K562 (cell line): ENCODE data around the gene SPATA19.

Experiments used
- NFIC ChIP-seq: fragments of 450-650 bp; IDR thresholded peaks from 2 replicates; pipeline ENCODE4 v1.6.1; 2017; ENCODE audit warnings: mild to moderate bottlenecking, inconsistent platforms
- RAD21 ChIP-seq, 2 experiments: fragments of 250-450 bp in 1 of 2; fragments of 450-650 bp in 1 of 2; sonication (Bioruptor Pico) in 1 of 2; formaldehyde crosslinking in 1 of 2; IDR thresholded peaks in 1 of 2; conservative IDR thresholded peaks in 1 of 2; 2 replicates each; pipeline versions ENCODE4 v1.4.0 to v1.8.0; 2020 to 2022; ENCODE audit warnings: mild to moderate bottlenecking in 2 of 2, moderate library complexity in 1 of 2
- SP1 ChIP-seq: sonication (generic); formaldehyde crosslinking; IDR thresholded peaks from 2 replicates; pipeline ENCODE4 v1.8.1; 2022; ENCODE audit warnings: mild to moderate bottlenecking, missing genetic modification reagents
- ZNF274 ChIP-seq: IDR thresholded peaks from 2 replicates; pipeline ENCODE4 v1.6.1; 2011; ENCODE audit warnings: low read depth, mild to moderate bottlenecking, low read length, moderate library complexity, borderline replicate concordance
- TF ChIP-seq, protein P1 (sequence below), 3 experiments: IDR thresholded peaks in 2 of 3; conservative IDR thresholded peaks in 1 of 3; 2 replicates each; pipeline ENCODE4 v1.5.1; 2011 to 2012; ENCODE audit warnings: low read length in 3 of 3, mild to moderate bottlenecking in 3 of 3, control low read depth in 2 of 3, improper control_type of control experiment in 1 of 3, inconsistent platforms in 1 of 3, low read depth in 1 of 3, mixed read lengths in 1 of 3, moderate library complexity in 1 of 3; ENCODE audit not compliant: insufficient read depth in 2 of 3

GRCh38 chr11:133834682-133835592 lies 10.4 kb downstream of the SPATA19 start:
- TF ChIP-seq, protein P1, sequence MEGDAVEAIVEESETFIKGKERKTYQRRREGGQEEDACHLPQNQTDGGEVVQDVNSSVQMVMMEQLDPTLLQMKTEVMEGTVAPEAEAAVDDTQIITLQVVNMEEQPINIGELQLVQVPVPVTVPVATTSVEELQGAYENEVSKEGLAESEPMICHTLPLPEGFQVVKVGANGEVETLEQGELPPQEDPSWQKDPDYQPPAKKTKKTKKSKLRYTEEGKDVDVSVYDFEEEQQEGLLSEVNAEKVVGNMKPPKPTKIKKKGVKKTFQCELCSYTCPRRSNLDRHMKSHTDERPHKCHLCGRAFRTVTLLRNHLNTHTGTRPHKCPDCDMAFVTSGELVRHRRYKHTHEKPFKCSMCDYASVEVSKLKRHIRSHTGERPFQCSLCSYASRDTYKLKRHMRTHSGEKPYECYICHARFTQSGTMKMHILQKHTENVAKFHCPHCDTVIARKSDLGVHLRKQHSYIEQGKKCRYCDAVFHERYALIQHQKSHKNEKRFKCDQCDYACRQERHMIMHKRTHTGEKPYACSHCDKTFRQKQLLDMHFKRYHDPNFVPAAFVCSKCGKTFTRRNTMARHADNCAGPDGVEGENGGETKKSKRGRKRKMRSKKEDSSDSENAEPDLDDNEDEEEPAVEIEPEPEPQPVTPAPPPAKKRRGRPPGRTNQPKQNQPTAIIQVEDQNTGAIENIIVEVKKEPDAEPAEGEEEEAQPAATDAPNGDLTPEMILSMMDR (IDR thresholded peaks at IDR 0.05 in 2 of 3, conservative IDR thresholded peaks at IDR 0.05 in 1 of 3; ENCODE audit: insufficient read depth in 2 of 3, low read depth in 1 of 3, low read length in 3 of 3), result peak; percentile 39 to 55 (median 54)
- no peak for TF ChIP-seq SP1 (CRISPR knock-in tag)
- peak; percentile 26 to 63; a peak in 2 of 4 replicates for TF ChIP-seq RAD21 (CRISPR knock-in tag; conservative IDR thresholded peaks at IDR 0.05 in 1 of 2, IDR thresholded peaks at IDR 0.05 in 1 of 2)
- TF ChIP-seq NFIC, result no peak
- no peak for TF ChIP-seq ZNF274
